Cardiac fibroblast (primary cell): ENCODE measurements around the gene TMEM135.
"Not testable (repeated sequence)": the region's sequence is repeated elsewhere in the genome, so short reads cannot be mapped to it uniquely, and the experiment has no call there.

Experiments
- DNase-seq, 2 donors: peaks; one replicate each; pipeline versions ENCODE4 v3.0.0 to v3.0.0-alpha.2; 2010; ENCODE audit warnings: low read depth in 2 of 2
- H3K4me3 ChIP-seq, 2 donors: replicated peaks in 1 of 2; 1 replicate in 1 of 2; 2 replicates in 1 of 2; pipeline ENCODE4 v1.5.1; 2011; ENCODE audit warnings: low read depth in 2 of 2, low read length in 2 of 2, mild to moderate bottlenecking in 2 of 2, moderate library complexity in 1 of 2
- CTCF ChIP-seq: IDR thresholded peaks from one replicate; pipeline ENCODE4 v1.5.1; 2011; ENCODE audit warnings: low read depth, mild to moderate bottlenecking, low read length, inconsistent platforms

TMEM135 gene

DNA sequence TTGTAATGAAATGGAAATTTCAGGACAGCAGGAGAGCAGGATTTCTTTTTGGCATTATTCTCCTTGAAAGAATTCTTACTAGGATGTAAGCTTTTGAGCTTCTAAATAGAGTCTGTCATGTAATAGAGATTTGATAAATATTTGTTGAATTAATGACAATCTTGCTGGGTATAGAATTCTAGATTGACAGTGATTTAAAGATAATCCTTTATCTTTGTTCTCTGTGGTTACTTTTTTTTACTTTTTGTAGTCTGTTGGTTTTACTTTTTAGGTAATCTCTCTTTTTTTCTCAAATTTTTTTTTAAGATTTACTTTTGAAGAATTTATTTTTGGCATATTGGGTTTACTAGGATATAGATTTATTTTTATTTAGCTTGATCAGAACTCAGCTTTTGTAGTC, 54.8 kb downstream of the TMEM135 start:
- no peak for DNase-seq
- TF ChIP-seq CTCF, result no peak
- no peak overlapping the region for H3K4me3 ChIP-seq

DNA sequence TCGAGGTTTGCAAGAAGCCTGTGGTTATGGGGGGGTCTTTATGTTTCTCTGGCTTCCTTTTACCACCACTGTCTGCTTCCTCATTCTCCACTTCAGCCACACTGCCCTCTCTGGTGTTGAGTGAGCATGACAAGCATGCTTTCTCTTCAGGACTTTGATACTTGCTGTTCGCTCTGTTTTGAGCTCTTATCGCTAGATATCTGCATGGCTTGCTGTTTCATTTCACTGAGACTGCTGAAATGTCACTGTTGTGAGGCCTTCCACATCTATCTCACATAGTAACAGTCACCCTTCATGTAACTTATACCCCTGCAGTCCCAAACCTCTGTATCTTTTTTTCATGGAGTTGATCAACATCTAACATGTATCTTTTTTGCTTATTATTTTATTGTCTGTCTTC, 59.8 kb downstream of the TMEM135 start:
- H3K4me3 ChIP-seq, result no peak overlapping the region
- peak; percentile 52 to 54 for DNase-seq
- TF ChIP-seq CTCF, result peak; percentile 85

- no peak overlapping the region for H3K4me3 ChIP-seq
- TF ChIP-seq CTCF, result no peak
- DNase-seq, result no peak
These were observed 64.3 kb downstream of the TMEM135 start for GRCh38 chr11:87101956-87102580.

GRCh38 chr11:87105826-87106225, 68.1 kb downstream of the TMEM135 start:
- H3K4me3 ChIP-seq, DNase-seq: not testable (repeated sequence)

DNA sequence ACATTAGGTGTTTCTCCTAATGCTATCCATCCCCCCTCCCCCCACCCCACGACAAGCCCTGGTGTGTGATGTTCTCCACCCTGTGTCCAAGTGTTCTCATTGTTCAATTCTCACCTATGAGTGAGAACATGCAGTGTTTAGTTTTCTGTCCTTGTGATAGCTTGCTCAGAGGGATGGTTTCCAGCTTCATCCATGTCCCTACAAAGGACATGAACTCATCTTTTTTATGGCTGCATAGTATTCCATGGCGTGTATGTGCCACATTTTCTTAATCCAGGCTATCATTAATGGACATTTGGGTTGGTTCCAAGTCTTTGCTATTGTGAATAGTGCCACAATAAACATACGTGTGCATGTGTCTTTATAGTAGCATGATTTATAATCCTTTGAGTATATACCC, 69.6 kb downstream of the TMEM135 start:
- H3K4me3 ChIP-seq, DNase-seq: not testable (repeated sequence)

GRCh38 chr11:87110443-87111131, 72.9 kb downstream of the TMEM135 start:
- no peak overlapping the region for H3K4me3 ChIP-seq
- no peak for TF ChIP-seq CTCF
- peak in 1 of 2 donors; percentile 12 for DNase-seq

DNA sequence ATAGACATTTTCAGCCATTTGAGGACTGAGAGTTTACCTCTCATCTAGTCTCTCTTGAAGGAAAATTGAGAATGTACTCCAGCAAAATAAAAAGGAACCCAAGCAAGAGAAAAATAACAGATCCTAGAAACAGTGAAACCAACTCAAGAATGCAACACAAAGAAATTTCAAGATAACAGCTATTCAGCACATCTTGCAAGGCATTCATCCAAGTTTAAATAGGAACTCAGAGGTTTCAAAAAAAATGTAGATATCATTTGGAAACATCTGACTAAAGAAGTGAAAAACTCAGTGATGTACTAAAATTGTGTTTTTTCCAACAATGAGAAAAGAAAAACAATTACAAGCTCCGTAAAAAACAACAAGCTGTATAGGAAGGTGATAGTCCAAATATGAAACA, 76.4 kb downstream of the TMEM135 start:
- DNase-seq, result peak in 1 of 2 donors; percentile 65
- TF ChIP-seq CTCF, result no peak
- H3K4me3 ChIP-seq, result no peak overlapping the region

DNA sequence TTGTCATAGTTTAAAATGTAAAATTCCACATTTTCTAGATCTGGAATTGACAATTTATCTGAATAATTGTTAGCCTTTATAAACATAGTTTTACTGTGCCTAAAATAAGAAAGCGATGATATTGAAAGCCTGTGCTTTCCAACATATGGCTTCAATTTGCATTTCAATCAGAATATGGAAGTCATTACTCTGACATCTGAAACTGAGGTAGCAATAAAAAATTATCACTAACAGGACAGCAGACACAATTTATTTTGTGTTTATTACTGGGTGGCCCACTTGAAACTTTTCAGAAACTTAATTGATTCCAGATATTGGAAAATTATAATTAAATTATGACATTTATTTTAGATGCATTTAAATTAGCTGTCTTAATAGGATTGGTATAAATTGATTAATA, 78.5 kb downstream of the TMEM135 start:
- DNase-seq, result no peak
- H3K4me3 ChIP-seq, result no peak overlapping the region
- no peak for TF ChIP-seq CTCF
